ENCODE results near the gene CAMTA1.

The CAMTA1 gene

GRCh38 chr1:7010534-7011200, 225.4 kb downstream of the CAMTA1 start:
- DNase-seq, result no peak

- DNase-seq, result no peak
These were observed 226.6 kb downstream of the CAMTA1 start for GRCh38 chr1:7011826-7012225.

- no peak for DNase-seq
These were observed 227.2 kb downstream of the CAMTA1 start for GRCh38 chr1:7012461-7012924.

GRCh38 chr1:7013833-7014639, 228.8 kb downstream of the CAMTA1 start:
- DNase-seq, result no peak

- no peak for DNase-seq
These were observed 229.3 kb downstream of the CAMTA1 start for GRCh38 chr1:7014640-7014930.

GRCh38 chr1:7015022-7015421, 229.8 kb downstream of the CAMTA1 start:
- DNase-seq, result no peak

GRCh38 chr1:7018351-7018750, 233.1 kb downstream of the CAMTA1 start:
- no peak for DNase-seq

GRCh38 chr1:7018826-7019225, 233.6 kb downstream of the CAMTA1 start:
- DNase-seq, result no peak

- DNase-seq, result no peak
These were observed 234.3 kb downstream of the CAMTA1 start for GRCh38 chr1:7019510-7019909.

- DNase-seq, result no peak
These were observed 236.8 kb downstream of the CAMTA1 start for GRCh38 chr1:7022058-7022457.

GRCh38 chr1:7025013-7025412, 239.8 kb downstream of the CAMTA1 start:
- DNase-seq, result no peak

GRCh38 chr1:7026169-7026568, 240.9 kb downstream of the CAMTA1 start:
- no peak for DNase-seq

GRCh38 chr1:7032992-7033391, 247.7 kb downstream of the CAMTA1 start:
- no peak for DNase-seq

- no peak for DNase-seq
These were observed 251.1 kb downstream of the CAMTA1 start for GRCh38 chr1:7036386-7036785.

- DNase-seq, result no peak
These were observed 254.5 kb downstream of the CAMTA1 start for GRCh38 chr1:7039590-7040220.

GRCh38 chr1:7040969-7041695, 255.9 kb downstream of the CAMTA1 start:
- DNase-seq, result no peak

GRCh38 chr1:7042322-7043190, 257.3 kb downstream of the CAMTA1 start:
- peak; percentile 1 for DNase-seq

GRCh38 chr1:7043191-7043549, 257.9 kb downstream of the CAMTA1 start:
- DNase-seq, result no peak

GRCh38 chr1:7043719-7044535, 258.7 kb downstream of the CAMTA1 start:
- DNase-seq, result no peak

- DNase-seq, result no peak
These were observed 260.6 kb downstream of the CAMTA1 start for GRCh38 chr1:7045897-7046296.

- no peak for DNase-seq
These were observed 261.1 kb downstream of the CAMTA1 start for GRCh38 chr1:7046314-7046713.

- DNase-seq, result no peak
These were observed 261.6 kb downstream of the CAMTA1 start for GRCh38 chr1:7046891-7047290.
